Measurements from ENCODE around the gene ZBTB8B.
"Not testable (repeated sequence)": the region's sequence is repeated elsewhere in the genome, so short reads cannot be mapped to it uniquely, and the experiment has no call there.

The ZBTB8B gene

GRCh38 chr1:32470431-32470830 lies 5.6 kb downstream of the ZBTB8B start:
- Histone ChIP-seq H3K36me3 (ENCODE audit: insufficient read depth, low read length) (no peaks in the 10 kb centered on the region), H3K79me2 (ENCODE audit: insufficient read depth, low read length) (no peaks in the 10 kb centered on the region), H3K9me3 (ENCODE audit: insufficient read depth, low read depth, low read length) (no peaks in the 10 kb centered on the region), H4K20me1 (ENCODE audit: insufficient read depth, low read length, poor library complexity, severe bottlenecking) (no peaks in the 10 kb centered on the region), H2AFZ (ENCODE audit: low read length) (no peak overlapping the region), H3K9ac (ENCODE audit: low read depth, low read length, poor library complexity, severe bottlenecking) (no peak overlapping the region), H3K4me1 (ENCODE audit: insufficient read depth, low read length, poor library complexity, severe bottlenecking) (no peaks in the 10 kb centered on the region), H3F3A (ENCODE audit: low read depth) (no peaks in the 10 kb centered on the region), H3K4me2 (ENCODE audit: low read depth, low read length, poor library complexity, severe bottlenecking) (no peak overlapping the region), H3K9me2 (replicated peaks; ENCODE audit: low read depth, low read length) (no peaks in the 10 kb centered on the region), H3K4me3 (ENCODE audit: low read length, poor library complexity, severe bottlenecking) (no peak overlapping the region), H3K27me3 (ENCODE audit: insufficient read depth, low read length, poor library complexity, severe bottlenecking) (no peaks in the 10 kb centered on the region)
- TF ChIP-seq CTCF (conservative IDR thresholded peaks at IDR 0.05; ENCODE audit: low read length): no peak
- TF ChIP-seq EZH2phosphoT487 (IDR thresholded peaks at IDR 0.05; ENCODE audit: borderline replicate concordance): no peak

- H3K36me3 ChIP-seq (ENCODE audit: insufficient read depth, low read length): no peaks in the 10 kb centered on the region
- no peaks in the 10 kb centered on the region for H3K9me2 ChIP-seq (replicated peaks; ENCODE audit: low read depth, low read length)
- TF ChIP-seq CTCF (conservative IDR thresholded peaks at IDR 0.05; ENCODE audit: low read length) (peak; percentile 51), EZH2phosphoT487 (IDR thresholded peaks at IDR 0.05; ENCODE audit: borderline replicate concordance) (no peak)
- no peaks in the 10 kb centered on the region for H4K20me1 ChIP-seq (ENCODE audit: insufficient read depth, low read length, poor library complexity, severe bottlenecking)
- H3K9me3 ChIP-seq (ENCODE audit: insufficient read depth, low read depth, low read length): no peaks in the 10 kb centered on the region
- no peak overlapping the region for H3K9ac ChIP-seq (ENCODE audit: low read depth, low read length, poor library complexity, severe bottlenecking)
- no peaks in the 10 kb centered on the region for H3K27me3 ChIP-seq (ENCODE audit: insufficient read depth, low read length, poor library complexity, severe bottlenecking)
- H3K79me2 ChIP-seq (ENCODE audit: insufficient read depth, low read length): no peaks in the 10 kb centered on the region
- no peak overlapping the region for H3K4me2 ChIP-seq (ENCODE audit: low read depth, low read length, poor library complexity, severe bottlenecking)
- H3F3A ChIP-seq (ENCODE audit: low read depth): no peaks in the 10 kb centered on the region
- no peak overlapping the region for H3K4me3 ChIP-seq (ENCODE audit: low read length, poor library complexity, severe bottlenecking)
- 0 out of 2 replicates have a peak overlapping the region, but pooled peaks have one; percentile 30 for H2AFZ ChIP-seq (ENCODE audit: low read length)
- H3K4me1 ChIP-seq (ENCODE audit: insufficient read depth, low read length, poor library complexity, severe bottlenecking): no peaks in the 10 kb centered on the region
Measured at GRCh38 chr1:32470991-32471694, 6.3 kb downstream of the ZBTB8B start.

GRCh38 chr1:32471695-32472362 lies 7.0 kb downstream of the ZBTB8B start:
- Histone ChIP-seq H3F3A (ENCODE audit: low read depth) (no peaks in the 10 kb centered on the region), H3K9me3 (ENCODE audit: insufficient read depth, low read depth, low read length) (no peaks in the 10 kb centered on the region), H3K9me2 (replicated peaks; ENCODE audit: low read depth, low read length) (no peaks in the 10 kb centered on the region), H3K9ac (ENCODE audit: low read depth, low read length, poor library complexity, severe bottlenecking) (no peak overlapping the region), H3K27me3 (ENCODE audit: insufficient read depth, low read length, poor library complexity, severe bottlenecking) (no peaks in the 10 kb centered on the region), H3K4me1 (ENCODE audit: insufficient read depth, low read length, poor library complexity, severe bottlenecking) (no peaks in the 10 kb centered on the region), H3K36me3 (ENCODE audit: insufficient read depth, low read length) (no peaks in the 10 kb centered on the region), H3K79me2 (ENCODE audit: insufficient read depth, low read length) (no peaks in the 10 kb centered on the region), H4K20me1 (ENCODE audit: insufficient read depth, low read length, poor library complexity, severe bottlenecking) (no peaks in the 10 kb centered on the region), H3K4me3 (ENCODE audit: low read length, poor library complexity, severe bottlenecking) (no peak overlapping the region), H3K4me2 (ENCODE audit: low read depth, low read length, poor library complexity, severe bottlenecking) (no peak overlapping the region), H2AFZ (ENCODE audit: low read length) (no peak overlapping the region)
- no peak for TF ChIP-seq CTCF (conservative IDR thresholded peaks at IDR 0.05; ENCODE audit: low read length)
- no peak for TF ChIP-seq EZH2phosphoT487 (IDR thresholded peaks at IDR 0.05; ENCODE audit: borderline replicate concordance)

- not testable (repeated sequence) for H3K79me2 ChIP-seq (ENCODE audit: insufficient read depth, low read length); H3K36me3 ChIP-seq (ENCODE audit: insufficient read depth, low read length); H4K20me1 ChIP-seq (ENCODE audit: insufficient read depth, low read length, poor library complexity, severe bottlenecking); H3K9me3 ChIP-seq (ENCODE audit: insufficient read depth, low read depth, low read length); H3K4me2 ChIP-seq (ENCODE audit: low read depth, low read length, poor library complexity, severe bottlenecking); H3K27me3 ChIP-seq (ENCODE audit: insufficient read depth, low read length, poor library complexity, severe bottlenecking); H3K9ac ChIP-seq (ENCODE audit: low read depth, low read length, poor library complexity, severe bottlenecking); H3K4me3 ChIP-seq (ENCODE audit: low read length, poor library complexity, severe bottlenecking); H3K4me1 ChIP-seq (ENCODE audit: insufficient read depth, low read length, poor library complexity, severe bottlenecking); H2AFZ ChIP-seq (ENCODE audit: low read length); H3F3A ChIP-seq (ENCODE audit: low read depth); H3K9me2 ChIP-seq (replicated peaks; ENCODE audit: low read depth, low read length)
Measured at GRCh38 chr1:32472966-32473365, 8.1 kb downstream of the ZBTB8B start.
